Cardiac muscle cell (in vitro differentiated cells and primary cell): ENCODE results near the gene NOSIP. TPM values are rescaled to one million over a fixed set of nuclear protein-coding genes. Genes with fewer than 3 reads are reported as not detected.

ENCODE experiments used
- DNase-seq, 2 donors: peaks; one replicate each; pipeline versions ENCODE4 v3.0.0 to v3.0.0-alpha.2; 2010 to 2017; ENCODE audit warnings: low read depth in 1 of 2, low spot score in 1 of 2
- H3K27ac ChIP-seq: fragments of 200-600 bp; sonication (generic); 2 replicates; pipeline ENCODE4 v1.5.1; 2016
- H3K27me3 ChIP-seq: fragments of 200-600 bp; sonication (generic); 2 replicates; pipeline ENCODE4 v1.6.0; 2016; ENCODE audit warnings: control low read depth
- H3K36me3 ChIP-seq: fragments of 200-600 bp; sonication (generic); 2 replicates; pipeline ENCODE4 v1.5.1; 2016; ENCODE audit warnings: control low read depth
- H3K4me1 ChIP-seq: fragments of 200-600 bp; sonication (generic); 2 replicates; pipeline ENCODE4 v1.8.1; 2017; ENCODE audit warnings: low read depth, mild to moderate bottlenecking, mixed run types
- H3K4me3 ChIP-seq: fragments of 200-600 bp; sonication (generic); 2 replicates; pipeline ENCODE4 v1.5.1; 2016; ENCODE audit warnings: mild to moderate bottlenecking
- H3K9me3 ChIP-seq: fragments of 200-600 bp; sonication (generic); 2 replicates; pipeline ENCODE4 v1.5.1; 2017; ENCODE audit warnings: low read depth, mild to moderate bottlenecking, control low read depth
- CTCF ChIP-seq: IDR thresholded peaks from 2 replicates; pipeline ENCODE4 v1.5.1; 2012; ENCODE audit warnings: low read depth, mild to moderate bottlenecking, low read length
- polyA plus RNA-seq: library from polyadenylated mRNA; unstranded; fragments of >200 nt; fragmentation: Nextera tagmentation; extraction: Ambion mirVana; gene quantifications from 2 replicates; pipeline ENCODE4 v1.2.1, GENCODE V29; 2016
- total RNA-seq: library from RNA; depleted of rRNA; stranded (reverse); fragments of >200 nt; gene quantifications from 2 replicates; pipeline ENCODE4 v1.2.3, GENCODE V29; 2016

NOSIP gene
- total and polyA plus RNA-seq, 2 experiments from 2014 or later: 120 to 193 TPM

GRCh38 chr19:49567861-49568441, 12.4 kb downstream of the NOSIP start:
- H3K36me3 ChIP-seq: no peaks in the 10 kb centered on the region
- peak in 1 of 2 donors; percentile 47 for DNase-seq

GRCh38 chr19:49566302-49566701, 14.1 kb downstream of the NOSIP start:
- Histone ChIP-seq H3K4me3 (no peak overlapping the region), H3K27ac (no peak overlapping the region), H3K27me3 (no peaks in the 10 kb centered on the region), H3K9me3 (no peaks in the 10 kb centered on the region), H3K4me1 (peaks cover 10% of the 10 kb centered on the region), H3K36me3 (no peaks in the 10 kb centered on the region)
- DNase-seq: no peak
- no peak for TF ChIP-seq CTCF

More at GRCh38 chr19:49567861-49568441, 12.4 kb downstream of the NOSIP start:
- peaks cover 13% of the 10 kb centered on the region for H3K4me1 ChIP-seq
- H3K4me3 ChIP-seq: no peak overlapping the region
- peak overlapping the region; percentile 21 for H3K27ac ChIP-seq
- no peak for TF ChIP-seq CTCF
- H3K27me3 ChIP-seq: no peaks in the 10 kb centered on the region
- H3K9me3 ChIP-seq: no peaks in the 10 kb centered on the region

- TF ChIP-seq CTCF: no peak
- H3K4me1 ChIP-seq: no peaks in the 10 kb centered on the region
- no peak overlapping the region for H3K27ac ChIP-seq
- no peaks in the 10 kb centered on the region for H3K9me3 ChIP-seq
- H3K36me3 ChIP-seq: no peaks in the 10 kb centered on the region
- H3K4me3 ChIP-seq: no peak overlapping the region
- H3K27me3 ChIP-seq: no peaks in the 10 kb centered on the region
- DNase-seq: peak; percentile 67 to 70
Observed at GRCh38 chr19:49565261-49565660, 15.1 kb downstream of the NOSIP start.

GRCh38 chr19:49564616-49565045, 15.7 kb downstream of the NOSIP start:
- H3K27me3 ChIP-seq: no peaks in the 10 kb centered on the region
- DNase-seq: no peak
- no peak overlapping the region for H3K27ac ChIP-seq
- peaks cover under 1% of the 10 kb centered on the region for H3K36me3 ChIP-seq
- TF ChIP-seq CTCF: no peak
- H3K9me3 ChIP-seq: no peaks in the 10 kb centered on the region
- H3K4me1 ChIP-seq: no peaks in the 10 kb centered on the region
- no peak overlapping the region for H3K4me3 ChIP-seq

GRCh38 chr19:49560358-49560900, 19.9 kb downstream of the NOSIP start:
- Histone ChIP-seq H3K4me3 (no peak overlapping the region), H3K4me1 (peaks cover 9% of the 10 kb centered on the region), H3K9me3 (no peaks in the 10 kb centered on the region), H3K27ac (no peak overlapping the region), H3K27me3 (no peaks in the 10 kb centered on the region), H3K36me3 (peaks cover 17% of the 10 kb centered on the region)
- no peak for TF ChIP-seq CTCF
- DNase-seq: no peak
